ENCODE data around the gene STAT4.
"Not testable (repeated sequence)": the region's sequence is repeated elsewhere in the genome, so short reads cannot be mapped to it uniquely, and the experiment has no call there.

Gene STAT4

GRCh38 chr2:191009541-191010374, 141.0 kb downstream of the STAT4 start:
- Histone ChIP-seq H3K27ac (peak overlapping the region in 1 of 21 experiments; percentile 20), H3K4me3 (no peak overlapping the region)

DNA sequence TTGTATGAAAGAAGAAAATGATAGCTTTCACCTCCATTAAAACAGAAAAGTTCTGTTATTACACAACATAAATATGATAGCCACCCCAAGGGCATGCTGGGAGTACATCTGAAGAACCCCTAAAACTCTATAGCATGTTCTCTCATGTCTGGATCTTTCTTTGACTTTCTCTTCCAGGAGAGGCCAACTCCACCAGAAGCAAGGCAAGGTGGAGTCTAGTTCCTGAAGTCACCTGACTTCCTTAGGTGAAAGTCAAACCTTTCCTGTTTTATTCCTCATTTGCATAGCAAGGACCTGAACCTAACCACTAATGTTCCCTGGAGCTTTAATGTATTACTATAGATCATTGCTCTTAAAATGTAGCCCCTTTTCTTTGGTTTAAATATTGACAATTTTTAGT, 142.5 kb downstream of the STAT4 start:
- Histone ChIP-seq H3K4me3 (no peak overlapping the region), H3K27ac (peak overlapping the region in 1 of 21 experiments; percentile 34)

GRCh38 chr2:191006997-191007783, 143.6 kb downstream of the STAT4 start:
- H3K27ac ChIP-seq, result peak overlapping the region in 1 of 21 experiments; percentile 41

GRCh38 chr2:191006297-191006696, 144.5 kb downstream of the STAT4 start:
- Histone ChIP-seq H3K27ac (peak overlapping the region in 1 of 21 experiments; percentile 41), H3K4me3 (no peak overlapping the region)

More at GRCh38 chr2:191006997-191007783, 143.6 kb downstream of the STAT4 start:
- no peak overlapping the region for H3K4me3 ChIP-seq

DNA sequence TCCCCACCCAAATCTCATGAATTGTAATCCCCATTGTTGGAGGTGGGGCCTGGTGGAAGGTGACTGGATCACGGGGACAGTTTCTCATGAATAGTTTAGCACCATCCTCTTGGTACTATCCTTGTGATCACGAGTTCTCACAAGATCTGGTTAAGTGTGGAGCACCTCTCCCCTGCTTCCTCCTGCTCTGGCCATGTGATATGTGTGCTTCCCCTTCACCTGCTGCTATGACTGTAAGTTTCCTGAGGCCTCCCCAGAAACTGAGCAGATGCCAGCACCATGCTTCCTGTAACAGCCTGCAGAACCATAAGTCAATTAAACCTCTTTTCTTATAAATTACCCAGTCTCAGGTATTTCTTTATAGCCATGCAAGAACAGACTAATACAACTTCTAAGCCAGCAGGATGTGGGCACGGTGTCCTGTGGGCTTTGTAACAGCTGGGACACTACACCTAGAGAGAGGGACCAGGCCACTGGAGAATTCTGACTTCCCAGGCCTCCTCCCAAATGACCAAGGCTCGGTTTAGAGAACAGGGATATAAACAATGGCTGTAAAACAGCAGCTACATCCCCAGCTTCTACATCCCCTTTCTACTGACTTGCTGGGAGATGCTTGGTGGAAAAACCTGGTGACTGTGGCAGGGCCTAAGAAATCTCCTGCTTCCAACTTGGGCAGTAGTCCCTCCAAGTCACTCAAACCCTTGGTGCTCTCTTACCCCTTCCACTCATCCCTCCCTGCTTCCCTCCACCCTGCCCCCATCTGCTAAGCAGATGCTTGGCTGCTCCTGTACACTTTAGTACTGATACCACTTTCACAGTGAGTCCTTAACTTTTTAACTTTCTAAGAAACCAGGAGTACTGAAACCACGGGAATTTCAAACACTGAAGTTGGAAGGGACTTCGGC, 147.1 kb downstream of the STAT4 start:
- Histone ChIP-seq H3K27ac (no peak overlapping the region), H3K4me3 (no peak overlapping the region)

GRCh38 chr2:191001624-191002023, 149.2 kb downstream of the STAT4 start:
- H3K27ac ChIP-seq, result peak overlapping the region in 3 of 21 experiments; percentile 19 to 44 (median 24)
- no peak overlapping the region for H3K4me3 ChIP-seq

DNA sequence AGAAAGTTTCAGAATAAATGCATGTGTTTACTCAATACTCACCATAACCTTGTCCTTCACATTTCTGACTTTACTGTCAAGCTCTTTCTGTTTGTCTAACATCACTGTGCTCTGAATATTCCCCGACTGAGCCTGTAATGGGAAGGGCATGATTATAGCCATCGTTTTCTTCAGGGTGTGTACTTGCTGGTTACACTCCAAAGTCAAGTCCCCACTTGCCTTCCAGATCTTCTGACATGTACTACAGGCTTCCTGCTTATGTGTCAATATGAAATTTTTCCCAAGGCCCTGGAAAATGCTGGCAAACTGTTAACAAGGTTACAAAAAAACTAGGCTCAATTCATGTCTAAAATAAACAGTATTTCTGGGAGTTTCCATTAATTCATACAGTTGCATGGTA, 149.8 kb downstream of the STAT4 start:
- Histone ChIP-seq H3K27ac (peak overlapping the region in 2 of 21 experiments; percentile 24 to 44), H3K4me3 (no peak overlapping the region)

- peak overlapping the region in 3 of 21 experiments; percentile 7 to 44 (median 28) for H3K27ac ChIP-seq
- H3K4me3 ChIP-seq, result no peak overlapping the region
Observed at GRCh38 chr2:190999949-191000665, 150.7 kb downstream of the STAT4 start.

DNA sequence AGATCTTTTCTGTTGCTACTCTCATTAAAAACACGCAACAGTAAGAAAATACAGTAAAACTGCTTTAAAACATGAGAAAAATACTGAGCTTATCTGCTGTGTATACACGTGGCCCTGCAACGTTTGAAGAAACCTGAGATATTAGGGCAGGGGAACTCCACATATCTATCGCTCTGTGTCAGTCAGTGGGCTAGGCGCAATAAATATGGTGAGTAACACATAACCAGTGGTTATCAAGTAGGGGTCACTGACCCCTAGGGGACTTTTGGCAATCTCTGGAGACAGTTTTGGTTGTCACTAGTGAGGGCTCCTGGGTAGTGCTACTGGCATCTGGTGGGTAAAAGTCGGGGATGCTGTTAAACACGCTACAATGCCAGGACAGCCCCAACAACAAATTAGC, 151.7 kb downstream of the STAT4 start:
- Histone ChIP-seq H3K27ac (no peak overlapping the region), H3K4me3 (no peak overlapping the region)

DNA sequence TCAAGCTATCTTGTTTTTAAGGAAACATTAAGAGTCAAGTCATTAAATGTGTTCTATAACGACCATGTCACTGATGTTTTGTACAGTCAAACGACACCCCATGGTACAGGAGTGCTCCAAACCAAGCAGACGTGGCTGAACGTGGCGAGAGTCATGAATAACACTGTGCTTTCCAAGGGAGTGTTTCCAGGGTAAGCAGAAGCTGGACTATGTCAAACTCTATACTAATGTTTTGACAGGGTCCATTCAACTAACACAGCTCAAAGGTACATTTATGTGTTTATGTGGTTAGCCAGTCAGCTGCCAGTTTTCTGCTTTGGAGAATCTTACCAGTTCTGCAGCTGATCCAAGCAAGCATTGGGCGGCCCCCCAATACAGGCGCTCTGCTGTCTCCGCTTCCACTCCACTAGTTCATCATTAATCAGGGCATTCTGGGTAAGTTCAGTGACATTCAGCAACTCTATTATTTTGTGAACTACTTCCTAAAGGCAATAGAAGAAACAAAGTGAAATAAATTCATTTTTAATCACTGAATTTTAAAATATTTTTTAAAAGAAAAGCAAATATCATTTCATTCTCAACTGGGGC, 153.2 kb downstream of the STAT4 start:
- Histone ChIP-seq H3K27ac (no peak overlapping the region), H3K4me3 (no peak overlapping the region)

DNA sequence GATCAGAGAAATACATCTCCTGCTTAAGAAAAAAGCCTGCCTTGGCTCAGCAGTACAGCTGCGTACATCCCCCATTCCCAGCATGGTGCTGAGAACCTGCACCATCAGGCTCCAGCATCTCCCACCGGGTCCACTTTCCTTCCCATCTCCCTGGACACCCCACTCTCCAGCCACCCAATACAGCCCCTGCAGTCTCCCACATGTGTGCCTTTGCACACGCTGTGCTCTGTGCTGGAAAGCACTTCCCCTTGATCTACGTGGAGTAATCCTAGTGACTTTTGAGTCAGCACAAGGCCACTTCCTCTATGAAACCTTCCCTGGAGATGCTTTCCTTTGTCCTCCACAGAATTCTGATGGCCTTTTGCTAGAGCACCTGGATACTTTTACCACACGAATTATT, 153.8 kb downstream of the STAT4 start:
- H3K4me3 ChIP-seq, result no peak overlapping the region
- H3K27ac ChIP-seq, result peak overlapping the region in 1 of 21 experiments; percentile 10

DNA sequence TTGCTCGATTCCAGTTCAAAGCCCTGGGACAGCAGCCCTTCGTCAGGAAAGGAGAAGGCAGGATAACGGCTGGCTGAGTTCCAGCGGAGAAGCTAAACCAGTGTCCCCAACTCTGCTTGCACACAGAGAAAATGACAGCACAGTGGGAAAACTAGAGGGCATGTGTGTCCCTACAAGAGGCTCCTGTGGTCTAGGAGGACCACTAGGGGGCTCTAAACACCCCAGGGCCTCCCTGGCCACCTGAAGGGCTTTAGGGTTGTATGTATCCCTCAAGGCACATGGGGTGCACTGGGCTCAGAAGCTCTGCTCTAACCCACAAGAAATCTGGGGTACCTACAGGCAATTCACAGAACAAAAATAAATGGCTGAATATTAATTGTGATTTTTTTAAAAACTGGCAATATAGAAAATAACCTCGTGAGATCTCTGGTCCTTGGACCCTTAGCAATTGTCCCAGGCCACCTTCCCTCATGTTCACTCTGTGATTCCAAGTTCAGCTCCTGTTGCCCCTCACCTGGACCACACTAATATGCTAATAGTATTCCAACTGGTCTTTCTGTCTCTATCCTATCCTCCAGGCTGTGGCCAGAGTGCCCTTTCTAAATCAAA, 154.4 kb downstream of the STAT4 start:
- Histone ChIP-seq H3K27ac (no peak overlapping the region), H3K4me3 (no peak overlapping the region)

DNA sequence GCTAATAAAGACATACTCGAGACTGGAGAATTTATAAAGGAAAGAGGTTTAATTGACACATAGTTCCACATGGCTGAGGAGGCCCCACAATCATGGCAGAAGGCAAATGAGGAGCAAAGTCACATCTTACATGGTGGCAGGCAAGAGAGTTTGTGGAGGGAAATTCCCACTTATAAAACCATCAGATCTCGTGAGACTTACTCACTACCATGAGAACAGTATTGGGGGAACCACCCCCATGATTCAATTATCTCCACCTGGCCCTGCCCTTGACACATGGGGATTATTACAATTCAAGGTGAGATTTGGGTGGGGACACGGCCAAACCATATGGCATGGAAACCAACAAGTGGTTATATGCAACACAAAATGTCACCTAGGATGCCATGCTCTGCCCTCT, 155.5 kb downstream of the STAT4 start:
- not testable (repeated sequence) for H3K4me3 ChIP-seq, H3K27ac ChIP-seq

GRCh38 chr2:190994148-190994547, 156.6 kb downstream of the STAT4 start:
- H3K4me3 ChIP-seq, result no peak overlapping the region
- no peak overlapping the region for H3K27ac ChIP-seq

DNA sequence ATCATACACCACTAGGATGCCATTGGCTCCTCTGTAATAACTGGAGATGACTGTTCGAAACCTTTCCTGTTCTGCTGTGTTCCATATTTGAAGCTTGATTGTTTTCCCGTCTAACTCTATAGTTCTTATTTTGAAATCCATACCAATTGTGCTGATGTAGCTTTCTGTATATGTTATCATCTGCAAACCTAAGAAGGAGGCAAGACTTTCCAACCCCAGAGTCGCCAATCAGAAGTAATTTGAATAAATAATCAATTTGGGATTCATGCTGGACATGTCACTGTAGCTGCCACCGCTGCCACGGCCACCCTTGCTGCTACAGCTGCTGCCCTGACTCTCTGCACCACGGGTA, 157.5 kb downstream of the STAT4 start:
- Histone ChIP-seq H3K27ac (no peak overlapping the region), H3K4me3 (no peak overlapping the region)

- no peak overlapping the region for H3K27ac ChIP-seq
- H3K4me3 ChIP-seq, result no peak overlapping the region
Observed at GRCh38 chr2:190990132-190990531, 160.7 kb downstream of the STAT4 start.

DNA sequence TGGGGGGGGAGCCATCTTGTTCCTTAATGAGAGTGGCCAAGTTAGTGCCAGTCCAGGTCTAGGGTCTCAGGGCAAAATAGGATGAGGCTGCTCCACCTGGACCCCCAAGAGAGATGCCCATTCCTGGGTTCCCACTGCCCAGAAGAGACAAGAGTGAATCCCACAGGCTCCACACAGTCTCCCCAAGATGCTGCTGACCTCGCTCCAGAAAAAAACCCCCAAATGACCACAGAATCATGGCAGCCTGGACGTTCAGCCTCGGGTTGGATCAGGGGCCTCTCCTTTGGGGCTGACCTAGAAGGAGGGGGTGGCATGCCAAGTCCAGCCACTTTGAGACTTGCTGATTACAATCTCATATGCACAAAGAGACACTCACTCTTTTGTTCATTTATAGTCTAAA, 161.9 kb downstream of the STAT4 start:
- no peak overlapping the region for H3K4me3 ChIP-seq
- H3K27ac ChIP-seq, result no peak overlapping the region

GRCh38 chr2:190987938-190988337, 162.9 kb downstream of the STAT4 start:
- no peak overlapping the region for H3K27ac ChIP-seq

DNA sequence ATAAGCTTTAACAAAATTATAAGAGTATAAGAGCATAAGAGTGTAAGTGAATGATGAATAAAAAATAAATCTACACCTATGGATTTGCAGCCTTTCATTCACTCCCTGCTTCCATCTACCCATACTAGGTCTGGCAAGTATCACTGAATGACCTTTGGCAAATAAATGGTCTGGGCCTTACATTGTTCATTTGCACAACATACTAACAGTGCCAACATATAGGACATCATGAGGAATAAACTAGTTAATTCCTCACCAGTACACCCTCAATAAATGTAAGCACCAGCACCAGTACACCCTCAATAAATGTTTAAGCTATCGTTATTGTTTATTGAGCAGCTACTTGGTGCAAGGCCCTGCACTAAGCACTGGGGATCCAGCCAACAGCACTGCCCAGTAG, 163.7 kb downstream of the STAT4 start:
- Histone ChIP-seq H3K27ac (no peak overlapping the region), H3K4me3 (no peak overlapping the region)

More at GRCh38 chr2:190987938-190988337, 162.9 kb downstream of the STAT4 start:
- H3K4me3 ChIP-seq, result no peak overlapping the region

All from skin epidermis (tissue), 12 donors.